Measurements from ENCODE around the gene KBTBD4. TPM values are rescaled to one million over a fixed set of nuclear protein-coding genes. Genes with fewer than 3 reads are reported as not detected.

KBTBD4 gene
- total RNA-seq, 1 donor: 43.7 TPM

GRCh38 chr11:47595029-47595428, 16.3 kb upstream of the KBTBD4 start:
- peaks cover 20% of the 10 kb centered on the region for H3K4me1 ChIP-seq (ENCODE audit: insufficient read depth, low read length)
- H3K4me3 ChIP-seq (ENCODE audit: low read length): no peak overlapping the region
- H3K27me3 ChIP-seq (ENCODE audit: insufficient read depth, low read length): peaks cover 26% of the 10 kb centered on the region
- no peaks in the 10 kb centered on the region for H3K9me3 ChIP-seq (ENCODE audit: low read depth, low read length)

GRCh38 chr11:47593934-47594855, 15.4 kb upstream of the KBTBD4 start, which contains the start of gene C1QTNF4:
TSS of gene C1QTNF4 (minus strand) at chr11:47594411. CDS start at chr11:47590810, 3,601 bp downstream.
- Histone ChIP-seq H3K9me3 (ENCODE audit: low read depth, low read length) (no peaks in the 10 kb centered on the region), H3K4me3 (ENCODE audit: low read length) (no peak within 1 kb of the TSS), H3K4me1 (ENCODE audit: insufficient read depth, low read length) (peaks cover 20% of the 10 kb centered on the region), H3K27me3 (ENCODE audit: insufficient read depth, low read length) (peaks cover 26% of the 10 kb centered on the region)

DNA sequence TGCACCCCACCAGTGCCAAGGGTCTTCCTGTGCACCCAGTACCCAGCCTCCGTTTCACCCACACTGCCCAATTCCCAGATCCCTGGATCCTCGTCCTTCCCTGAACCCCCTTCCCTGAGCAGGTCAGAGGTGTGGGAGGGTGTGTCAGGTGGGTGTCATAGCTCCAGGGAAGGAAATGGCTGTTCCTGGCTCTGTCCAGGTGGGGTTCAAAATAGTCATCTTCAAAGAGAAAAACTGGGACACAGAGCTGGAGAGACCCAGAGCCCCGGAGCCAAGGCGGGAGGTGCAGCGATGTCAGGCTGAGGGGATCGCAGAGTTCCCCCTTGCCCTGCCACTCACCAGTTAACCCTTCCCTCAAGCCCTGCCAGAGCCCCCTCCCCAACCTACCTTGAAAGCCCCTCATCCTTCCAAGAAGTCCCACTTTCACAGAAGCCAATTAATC, 14.7 kb upstream of the KBTBD4 start:
- Histone ChIP-seq H3K4me1 (ENCODE audit: insufficient read depth, low read length) (peaks cover 21% of the 10 kb centered on the region), H3K9me3 (ENCODE audit: low read depth, low read length) (no peaks in the 10 kb centered on the region), H3K4me3 (ENCODE audit: low read length) (no peak overlapping the region), H3K27me3 (ENCODE audit: insufficient read depth, low read length) (peaks cover 26% of the 10 kb centered on the region)

- Histone ChIP-seq H3K4me3 (ENCODE audit: low read length) (no peak overlapping the region), H3K27me3 (ENCODE audit: insufficient read depth, low read length) (peaks cover 26% of the 10 kb centered on the region), H3K9me3 (ENCODE audit: low read depth, low read length) (no peaks in the 10 kb centered on the region), H3K4me1 (ENCODE audit: insufficient read depth, low read length) (peaks cover 26% of the 10 kb centered on the region)
Observed at GRCh38 chr11:47592970-47593369, 14.2 kb upstream of the KBTBD4 start.

DNA sequence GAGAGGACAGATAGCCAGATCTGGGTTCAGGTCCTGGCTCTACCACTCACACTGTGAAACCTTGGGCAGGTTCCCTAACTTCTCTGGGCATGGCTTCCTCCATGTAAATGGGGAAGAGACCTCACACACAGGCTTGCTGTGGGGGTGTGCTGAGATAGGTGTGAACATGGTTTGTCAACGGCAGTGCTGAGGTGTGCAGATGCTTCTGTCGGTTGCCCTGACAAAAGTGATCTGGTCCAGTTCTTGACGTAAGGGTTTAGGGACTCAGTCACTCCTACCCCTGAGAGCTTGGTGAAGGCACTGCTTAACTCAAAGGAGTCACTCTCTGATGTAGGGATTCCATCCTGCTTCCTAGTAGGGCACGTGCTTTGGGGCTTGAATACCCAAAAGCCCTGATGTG, 13.5 kb upstream of the KBTBD4 start:
- H3K4me1 ChIP-seq (ENCODE audit: insufficient read depth, low read length): peaks cover 33% of the 10 kb centered on the region
- H3K9me3 ChIP-seq (ENCODE audit: low read depth, low read length): no peaks in the 10 kb centered on the region
- H3K4me3 ChIP-seq (ENCODE audit: low read length): no peak overlapping the region
- peaks cover 26% of the 10 kb centered on the region for H3K27me3 ChIP-seq (ENCODE audit: insufficient read depth, low read length)

DNA sequence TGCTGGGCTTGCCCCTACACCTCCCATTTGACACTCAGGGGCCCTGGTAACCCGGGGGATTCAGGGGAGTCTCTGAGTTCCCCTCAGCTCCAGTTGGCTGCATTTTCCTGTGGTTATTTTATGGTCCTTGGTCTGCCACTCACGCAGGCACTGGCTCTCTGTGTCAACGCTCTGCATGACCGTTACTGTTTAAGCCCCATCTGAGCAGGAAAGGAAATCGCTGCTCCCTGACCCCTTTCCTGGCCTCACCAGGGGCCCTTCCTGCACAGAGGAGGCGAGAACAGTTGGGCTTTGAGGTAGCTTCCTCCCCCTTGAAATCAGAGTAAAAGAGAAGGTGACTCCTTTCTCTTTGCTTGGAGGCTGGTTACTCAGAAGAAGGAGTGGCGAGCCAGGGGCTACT, 13.0 kb upstream of the KBTBD4 start:
- Histone ChIP-seq H3K4me1 (ENCODE audit: insufficient read depth, low read length) (peaks cover 33% of the 10 kb centered on the region), H3K4me3 (ENCODE audit: low read length) (no peak overlapping the region), H3K27me3 (ENCODE audit: insufficient read depth, low read length) (peaks cover 26% of the 10 kb centered on the region), H3K9me3 (ENCODE audit: low read depth, low read length) (no peaks in the 10 kb centered on the region)

GRCh38 chr11:47589977-47590861, 11.4 kb upstream of the KBTBD4 start:
- peaks cover 33% of the 10 kb centered on the region for H3K4me1 ChIP-seq (ENCODE audit: insufficient read depth, low read length)
- no peak overlapping the region for H3K4me3 ChIP-seq (ENCODE audit: low read length)
- H3K9me3 ChIP-seq (ENCODE audit: low read depth, low read length): no peaks in the 10 kb centered on the region
- peaks cover 26% of the 10 kb centered on the region for H3K27me3 ChIP-seq (ENCODE audit: insufficient read depth, low read length)

GRCh38 chr11:47589584-47589976, 10.8 kb upstream of the KBTBD4 start:
- H3K4me1 ChIP-seq (ENCODE audit: insufficient read depth, low read length): peaks cover 33% of the 10 kb centered on the region
- no peaks in the 10 kb centered on the region for H3K9me3 ChIP-seq (ENCODE audit: low read depth, low read length)
- H3K4me3 ChIP-seq (ENCODE audit: low read length): no peak overlapping the region
- H3K27me3 ChIP-seq (ENCODE audit: insufficient read depth, low read length): peaks cover 21% of the 10 kb centered on the region

DNA sequence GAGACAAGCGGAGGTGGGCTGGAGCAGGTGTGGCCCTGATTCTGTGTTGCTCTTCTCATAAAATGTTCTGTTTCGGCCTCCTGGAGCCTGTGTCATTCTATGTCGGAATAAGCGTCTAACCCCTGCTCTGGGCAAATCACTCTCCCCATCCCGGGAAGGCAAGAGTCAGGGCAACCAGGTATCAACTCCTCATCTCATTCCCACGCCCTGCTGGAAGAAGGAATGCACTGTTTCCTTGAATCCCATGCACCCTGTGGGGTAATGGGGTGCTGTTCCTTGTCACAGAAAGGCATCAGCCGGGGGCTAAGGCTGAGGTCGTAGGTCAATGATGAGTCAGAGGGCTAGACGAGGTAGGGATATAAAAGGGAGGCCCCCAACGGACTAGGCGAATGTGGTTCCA, 10.3 kb upstream of the KBTBD4 start:
- no peaks in the 10 kb centered on the region for H3K9me3 ChIP-seq (ENCODE audit: low read depth, low read length)
- peaks cover 18% of the 10 kb centered on the region for H3K27me3 ChIP-seq (ENCODE audit: insufficient read depth, low read length)
- no peak overlapping the region for H3K4me3 ChIP-seq (ENCODE audit: low read length)
- H3K4me1 ChIP-seq (ENCODE audit: insufficient read depth, low read length): peaks cover 33% of the 10 kb centered on the region

- Histone ChIP-seq H3K4me3 (ENCODE audit: low read length) (no peak overlapping the region), H3K27me3 (ENCODE audit: insufficient read depth, low read length) (peaks cover 7% of the 10 kb centered on the region), H3K9me3 (ENCODE audit: low read depth, low read length) (no peaks in the 10 kb centered on the region), H3K4me1 (ENCODE audit: insufficient read depth, low read length) (peaks cover 21% of the 10 kb centered on the region)
Observed at GRCh38 chr11:47587723-47588326, 9.1 kb upstream of the KBTBD4 start.

GRCh38 chr11:47587039-47587716, 8.4 kb upstream of the KBTBD4 start:
- H3K27me3 ChIP-seq (ENCODE audit: insufficient read depth, low read length): peaks cover 3% of the 10 kb centered on the region
- H3K4me1 ChIP-seq (ENCODE audit: insufficient read depth, low read length): peaks cover 21% of the 10 kb centered on the region
- H3K4me3 ChIP-seq (ENCODE audit: low read length): no peak overlapping the region
- no peaks in the 10 kb centered on the region for H3K9me3 ChIP-seq (ENCODE audit: low read depth, low read length)

DNA sequence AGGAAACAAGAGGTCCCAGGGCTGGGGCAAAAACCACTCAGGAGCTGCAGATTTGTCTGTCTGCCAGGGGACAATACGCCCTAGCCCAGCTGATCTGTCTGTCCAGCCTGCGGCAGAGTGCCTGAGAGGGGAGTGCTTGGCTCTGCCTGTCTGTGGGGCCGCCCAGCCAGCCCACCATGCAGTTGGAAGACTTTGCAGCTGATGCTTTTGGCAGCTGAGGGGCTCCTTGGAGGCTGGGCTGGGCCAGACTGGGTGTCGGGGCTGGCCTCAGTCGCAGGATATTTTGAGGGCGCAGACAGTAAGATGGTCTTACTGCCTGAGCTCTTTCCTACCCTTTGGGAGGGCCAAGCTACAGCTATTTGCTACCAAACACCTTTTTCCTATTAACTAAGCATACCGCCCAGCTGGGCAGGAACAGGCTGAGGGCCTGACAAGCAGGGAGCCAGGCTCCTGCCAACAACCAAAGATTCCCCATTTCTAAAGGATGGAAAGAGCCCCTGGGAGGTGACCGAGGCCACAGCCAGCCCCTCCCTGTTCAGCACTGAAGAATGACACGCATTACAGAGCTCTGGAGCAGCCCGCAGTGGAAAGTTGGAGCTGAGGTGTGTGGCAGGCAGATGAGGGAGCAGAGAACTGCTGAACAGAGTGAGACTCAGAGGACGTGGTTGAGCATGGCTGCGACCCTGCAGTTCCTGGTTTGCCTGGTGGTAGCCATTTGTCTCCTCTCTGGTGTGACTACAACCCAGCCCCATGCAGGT, 7.5 kb upstream of the KBTBD4 start, which contains the start of gene FAM180B:
Gene FAM180B, plus strand, starts transcription at position 581 of the 758 bp plus-strand sequence. Its CDS starts 91 bp downstream, at position 672.
- no peaks in the 10 kb centered on the region for H3K27me3 ChIP-seq (ENCODE audit: insufficient read depth, low read length)

GRCh38 chr11:47583844-47584243, 5.1 kb upstream of the KBTBD4 start:
- no peak overlapping the region for H3K4me3 ChIP-seq (ENCODE audit: low read length)

More for the DNA sequence above, 7.5 kb upstream of the KBTBD4 start, which contains the start of gene FAM180B:
- no peak within 1 kb of the TSS for H3K4me3 ChIP-seq (ENCODE audit: low read length)
- peaks cover 13% of the 10 kb centered on the region for H3K4me1 ChIP-seq (ENCODE audit: insufficient read depth, low read length)
- H3K9me3 ChIP-seq (ENCODE audit: low read depth, low read length): no peaks in the 10 kb centered on the region

More at GRCh38 chr11:47583844-47584243, 5.1 kb upstream of the KBTBD4 start:
- Histone ChIP-seq H3K4me1 (ENCODE audit: insufficient read depth, low read length) (peaks cover 29% of the 10 kb centered on the region), H3K27me3 (ENCODE audit: insufficient read depth, low read length) (no peaks in the 10 kb centered on the region), H3K9me3 (ENCODE audit: low read depth, low read length) (no peaks in the 10 kb centered on the region)

All from mononuclear cell (primary cell).